SHP77 treated with DMSO at 0.1 percent for 48 hours (cell line): Measurements from ENCODE around the gene RARA.
"Not testable (repeated sequence)": the region's sequence is repeated elsewhere in the genome, so short reads cannot be mapped to it uniquely, and the experiment has no call there.

Source experiments
- DNase-seq: peaks from one replicate; lab custom pipeline; 2025; lab: John Stamatoyannopoulos, UW

The RARA gene

GRCh38 chr17:40374821-40375498 lies 66.0 kb downstream of the RARA start:
- no peak for DNase-seq

- not testable (repeated sequence) for DNase-seq
Observed at GRCh38 chr17:40375786-40376185, 66.8 kb downstream of the RARA start.

GRCh38 chr17:40376541-40376940 lies 67.6 kb downstream of the RARA start:
- DNase-seq, result not testable (repeated sequence)

- no peak for DNase-seq
Observed at GRCh38 chr17:40377832-40378231, 68.9 kb downstream of the RARA start.

- DNase-seq, result no peak
Observed at GRCh38 chr17:40378966-40379365, 70.0 kb downstream of the RARA start.

- DNase-seq, result no peak
Observed at GRCh38 chr17:40382251-40382650, 73.3 kb downstream of the RARA start.

- DNase-seq, result not testable (repeated sequence)
Observed at GRCh38 chr17:40386555-40386954, 77.6 kb downstream of the RARA start.

GRCh38 chr17:40399185-40399584 lies 90.2 kb downstream of the RARA start:
- no peak for DNase-seq

- DNase-seq, result no peak
Observed at GRCh38 chr17:40402668-40403067, 93.7 kb downstream of the RARA start.

GRCh38 chr17:40404003-40404402 lies 95.0 kb downstream of the RARA start:
- no peak for DNase-seq
